H1 (cell line): ENCODE data around the gene ELMO1.

Experiments
- CHD2 ChIP-seq: IDR thresholded peaks from 2 replicates; pipeline ENCODE4 v1.6.1; 2012; ENCODE audit warnings: low read length, improper control_type of control experiment
- CTCF ChIP-seq, 3 experiments: IDR thresholded peaks; 1 replicate in 2 of 3; 2 replicates in 1 of 3; pipeline versions ENCODE4 v1.5.1 to v1.6.1; 2011; ENCODE audit warnings: low read length in 3 of 3, mild to moderate bottlenecking in 3 of 3, inconsistent platforms in 2 of 3, low read depth in 1 of 3, moderate library complexity in 1 of 3; ENCODE audit not compliant: insufficient read depth in 1 of 3; ENCODE audit errors: control extremely low read depth in 1 of 3
- ZNF274 ChIP-seq: IDR thresholded peaks from 2 replicates; pipeline ENCODE4 v1.7.0; 2012; ENCODE audit warnings: low read length, borderline replicate concordance; ENCODE audit errors: extremely low read depth

- TF ChIP-seq CHD2 (no peak), CTCF (IDR thresholded peaks at IDR 0.05; ENCODE audit: control extremely low read depth in 1 of 3, insufficient read depth in 1 of 3, low read depth in 1 of 3, low read length in 3 of 3) (no peak), ZNF274 (no peak)
Measured at GRCh38 chr7:36904802-36905201, 543.9 kb downstream of the ELMO1 start.
